WTC11 (cell line): ENCODE results near the gene DNAJB5. TPM values are rescaled to one million over a fixed set of nuclear protein-coding genes. Genes with fewer than 3 reads are reported as not detected.
A peak's percentile ranks its signal among the peaks of the same experiment; 100 is the strongest.

ENCODE experiments used
- ATAC-seq: fragments of 200-7000 bp; cut with Tn5 transposase; 2 replicates; pipeline ENCODE4 v1.10.0; 2021; ENCODE audit warnings: mild to moderate bottlenecking, moderate library complexity
- CTCF ChIA-PET: fragments of 300-600 bp; sonication (Branson Sonifier 250); formaldehyde crosslinking; loops from one replicate; lab custom pipeline; 2021; ENCODE audit warnings: antibody characterized with exemption; lab: Charles Lee
- POLR2A ChIA-PET: fragments of 350-600 bp; sonication (Branson Sonifier 250); formaldehyde crosslinking; loops from one replicate; lab custom pipeline; 2021; ENCODE audit warnings: antibody characterized with exemption; lab: Charles Lee
- DNase-seq: peaks from one replicate; pipeline ENCODE4 v3.0.0; 2021; ENCODE audit warnings: low spot score
- H3K27ac Mint-ChIP-seq: 2 replicates; pipeline ENCODE4 v1.8.0; 2021; ENCODE audit warnings: mixed read lengths
- H3K27me3 Mint-ChIP-seq: 2 replicates; pipeline ENCODE4 v1.8.0; 2021; ENCODE audit warnings: low read depth, mild to moderate bottlenecking, moderate library complexity, mixed read lengths
- H3K36me3 Mint-ChIP-seq: 2 replicates; pipeline ENCODE4 v1.8.0; 2021; ENCODE audit warnings: mixed read lengths
- H3K4me1 Mint-ChIP-seq: 2 replicates; pipeline ENCODE4 v1.8.0; 2022; ENCODE audit warnings: mixed read lengths
- H3K4me3 Mint-ChIP-seq: 2 replicates; pipeline ENCODE4 v1.8.0; 2021; ENCODE audit warnings: mild to moderate bottlenecking, moderate library complexity, mixed read lengths
- H3K9me3 Mint-ChIP-seq: 2 replicates; pipeline ENCODE4 v1.8.0; 2021; ENCODE audit warnings: mixed read lengths
- ATF1 ChIP-seq: sonication (generic); formaldehyde crosslinking; IDR thresholded peaks from 2 replicates; pipeline ENCODE4 v1.8.1; 2023; ENCODE audit warnings: mild to moderate bottlenecking, moderate library complexity, missing genetic modification reagents
- ETV6 ChIP-seq: sonication (generic); formaldehyde crosslinking; IDR thresholded peaks from 2 replicates; pipeline ENCODE4 v1.8.1; 2022; ENCODE audit warnings: mild to moderate bottlenecking, missing genetic modification reagents
- FOXK1 ChIP-seq: sonication (generic); formaldehyde crosslinking; IDR thresholded peaks from 2 replicates; pipeline ENCODE4 v1.8.0; 2022; ENCODE audit warnings: mild to moderate bottlenecking, moderate library complexity, missing genetic modification reagents
- FOXP1 ChIP-seq: sonication (generic); formaldehyde crosslinking; IDR thresholded peaks from 2 replicates; pipeline ENCODE4 v1.8.0; 2022; ENCODE audit warnings: missing genetic modification reagents, mild to moderate bottlenecking, moderate library complexity, borderline replicate concordance
- GRHL2 ChIP-seq: fragments of 250-450 bp; sonication (Bioruptor Pico); IDR thresholded peaks from 2 replicates; pipeline ENCODE4 v1.8.0; 2022; ENCODE audit warnings: mild to moderate bottlenecking, moderate library complexity; ENCODE audit not compliant: insufficient replicate concordance, severe bottlenecking
- IRF2 ChIP-seq: sonication (generic); formaldehyde crosslinking; IDR thresholded peaks from 2 replicates; pipeline ENCODE4 v1.8.0; 2022; ENCODE audit warnings: low read depth, missing genetic modification reagents, borderline replicate concordance
- JUN ChIP-seq: sonication (generic); formaldehyde crosslinking; IDR thresholded peaks from 2 replicates; pipeline ENCODE4 v1.8.0; 2023; ENCODE audit warnings: mild to moderate bottlenecking, missing genetic modification reagents
- NFE2L1 ChIP-seq: sonication (generic); formaldehyde crosslinking; IDR thresholded peaks from 2 replicates; pipeline ENCODE4 v1.8.1; 2023; ENCODE audit warnings: missing genetic modification reagents
- NR1H2 ChIP-seq: sonication (generic); formaldehyde crosslinking; IDR thresholded peaks from 2 replicates; pipeline ENCODE4 v1.9.0; 2021; ENCODE audit warnings: mild to moderate bottlenecking, moderate library complexity, missing genetic modification reagents
- SMAD4 ChIP-seq: sonication (generic); formaldehyde crosslinking; IDR thresholded peaks from 2 replicates; pipeline ENCODE4 v1.8.0; 2022; ENCODE audit warnings: mild to moderate bottlenecking, missing genetic modification reagents
- TCF7 ChIP-seq: sonication (generic); formaldehyde crosslinking; IDR thresholded peaks from 2 replicates; pipeline ENCODE4 v1.8.0; 2022; ENCODE audit warnings: mild to moderate bottlenecking, low read depth, missing genetic modification reagents, moderate library complexity
- TP53 ChIP-seq: sonication (generic); formaldehyde crosslinking; IDR thresholded peaks from 2 replicates; pipeline ENCODE4 v1.8.1; 2023; ENCODE audit warnings: mild to moderate bottlenecking, missing genetic modification reagents
- ZNF121 ChIP-seq: sonication (generic); formaldehyde crosslinking; IDR thresholded peaks from 2 replicates; pipeline ENCODE4 v1.8.0; 2023; ENCODE audit warnings: missing genetic modification reagents
- ZNF219 ChIP-seq: sonication (generic); formaldehyde crosslinking; IDR thresholded peaks from 2 replicates; pipeline ENCODE4 v1.8.0; 2023; ENCODE audit warnings: missing genetic modification reagents, mild to moderate bottlenecking, borderline replicate concordance
- ZNF263 ChIP-seq: sonication (generic); formaldehyde crosslinking; IDR thresholded peaks from 2 replicates; pipeline ENCODE4 v1.8.1; 2022; ENCODE audit warnings: low read depth, mild to moderate bottlenecking, moderate library complexity, missing genetic modification reagents
- ZNF317 ChIP-seq: sonication (generic); formaldehyde crosslinking; IDR thresholded peaks from 2 replicates; pipeline ENCODE4 v1.8.1; 2023; ENCODE audit warnings: low read depth, mild to moderate bottlenecking, moderate library complexity, missing genetic modification reagents, borderline replicate concordance
- total RNA-seq: library from RNA; stranded (reverse); gene quantifications from 3 replicates; pipeline ENCODE4 v1.2.3, GENCODE V29; 2021
- TF ChIP-seq, protein P1 (sequence below): sonication (generic); formaldehyde crosslinking; IDR thresholded peaks from 2 replicates; pipeline ENCODE4 v1.8.1; 2022; ENCODE audit warnings: mild to moderate bottlenecking, missing genetic modification reagents, moderate library complexity, borderline replicate concordance
- TF ChIP-seq, protein P2 (sequence below): sonication (generic); formaldehyde crosslinking; IDR thresholded peaks from 2 replicates; pipeline ENCODE4 v1.8.0; 2022; ENCODE audit warnings: mild to moderate bottlenecking, missing genetic modification reagents
- TF ChIP-seq, protein P3 (sequence below): sonication (generic); formaldehyde crosslinking; IDR thresholded peaks from 2 replicates; pipeline ENCODE4 v1.8.0; 2022; ENCODE audit warnings: mild to moderate bottlenecking, missing genetic modification reagents
- TF ChIP-seq, protein P4 (sequence below): sonication (generic); formaldehyde crosslinking; IDR thresholded peaks from 2 replicates; pipeline ENCODE4 v1.8.1; 2023; ENCODE audit warnings: mild to moderate bottlenecking, missing genetic modification reagents, borderline replicate concordance
- TF ChIP-seq, protein P5 (sequence below): sonication (generic); formaldehyde crosslinking; IDR thresholded peaks from 2 replicates; pipeline ENCODE4 v1.8.1; 2023; ENCODE audit warnings: mild to moderate bottlenecking, missing genetic modification reagents, moderate library complexity
- TF ChIP-seq, protein P6 (sequence below): fragments of 250-450 bp; sonication (Bioruptor Pico); IDR thresholded peaks from 2 replicates; pipeline ENCODE4 v1.9.0; 2021; ENCODE audit warnings: mild to moderate bottlenecking

The DNAJB5 gene
- total RNA-seq, 1 experiment from 2014 or later, result 30.0 TPM

DNA sequence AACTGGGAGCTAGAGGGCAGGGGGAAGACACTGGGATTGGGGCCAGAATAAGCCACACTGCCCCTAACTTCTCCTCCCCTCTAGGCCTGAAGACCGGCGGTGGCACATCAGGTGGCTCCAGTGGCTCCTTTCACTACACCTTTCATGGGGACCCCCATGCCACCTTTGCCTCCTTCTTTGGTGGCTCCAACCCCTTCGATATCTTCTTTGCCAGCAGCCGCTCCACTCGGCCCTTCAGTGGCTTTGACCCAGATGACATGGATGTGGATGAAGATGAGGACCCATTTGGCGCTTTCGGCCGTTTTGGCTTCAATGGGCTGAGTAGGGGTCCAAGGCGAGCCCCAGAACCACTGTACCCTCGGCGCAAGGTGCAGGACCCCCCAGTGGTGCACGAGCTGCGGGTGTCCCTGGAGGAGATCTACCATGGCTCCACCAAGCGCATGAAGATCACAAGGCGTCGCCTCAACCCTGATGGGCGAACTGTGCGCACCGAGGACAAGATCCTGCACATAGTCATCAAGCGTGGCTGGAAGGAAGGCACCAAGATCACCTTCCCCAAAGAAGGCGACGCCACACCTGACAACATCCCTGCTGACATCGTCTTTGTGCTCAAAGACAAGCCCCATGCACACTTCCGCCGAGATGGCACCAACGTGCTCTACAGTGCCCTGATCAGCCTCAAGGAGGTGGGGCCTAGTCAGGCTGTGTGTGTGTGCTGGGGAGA is 6.8 kb downstream of the DNAJB5 start (continued):
- TF ChIP-seq, protein P1, sequence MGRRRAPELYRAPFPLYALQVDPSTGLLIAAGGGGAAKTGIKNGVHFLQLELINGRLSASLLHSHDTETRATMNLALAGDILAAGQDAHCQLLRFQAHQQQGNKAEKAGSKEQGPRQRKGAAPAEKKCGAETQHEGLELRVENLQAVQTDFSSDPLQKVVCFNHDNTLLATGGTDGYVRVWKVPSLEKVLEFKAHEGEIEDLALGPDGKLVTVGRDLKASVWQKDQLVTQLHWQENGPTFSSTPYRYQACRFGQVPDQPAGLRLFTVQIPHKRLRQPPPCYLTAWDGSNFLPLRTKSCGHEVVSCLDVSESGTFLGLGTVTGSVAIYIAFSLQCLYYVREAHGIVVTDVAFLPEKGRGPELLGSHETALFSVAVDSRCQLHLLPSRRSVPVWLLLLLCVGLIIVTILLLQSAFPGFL (CRISPR knock-in tag), result no peak
- TF ChIP-seq, protein P2, sequence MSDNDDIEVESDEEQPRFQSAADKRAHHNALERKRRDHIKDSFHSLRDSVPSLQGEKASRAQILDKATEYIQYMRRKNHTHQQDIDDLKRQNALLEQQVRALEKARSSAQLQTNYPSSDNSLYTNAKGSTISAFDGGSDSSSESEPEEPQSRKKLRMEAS (CRISPR knock-in tag), result no peak
- TF ChIP-seq ZNF263 (CRISPR knock-in tag) (no peak), SMAD4 (no peak), JUN (CRISPR knock-in tag) (no peak), ETV6 (no peak), GRHL2 (no peak), TCF7 (CRISPR knock-in tag) (no peak)
- TF ChIP-seq, protein P3, sequence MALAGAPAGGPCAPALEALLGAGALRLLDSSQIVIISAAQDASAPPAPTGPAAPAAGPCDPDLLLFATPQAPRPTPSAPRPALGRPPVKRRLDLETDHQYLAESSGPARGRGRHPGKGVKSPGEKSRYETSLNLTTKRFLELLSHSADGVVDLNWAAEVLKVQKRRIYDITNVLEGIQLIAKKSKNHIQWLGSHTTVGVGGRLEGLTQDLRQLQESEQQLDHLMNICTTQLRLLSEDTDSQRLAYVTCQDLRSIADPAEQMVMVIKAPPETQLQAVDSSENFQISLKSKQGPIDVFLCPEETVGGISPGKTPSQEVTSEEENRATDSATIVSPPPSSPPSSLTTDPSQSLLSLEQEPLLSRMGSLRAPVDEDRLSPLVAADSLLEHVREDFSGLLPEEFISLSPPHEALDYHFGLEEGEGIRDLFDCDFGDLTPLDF, result no peak

DNA sequence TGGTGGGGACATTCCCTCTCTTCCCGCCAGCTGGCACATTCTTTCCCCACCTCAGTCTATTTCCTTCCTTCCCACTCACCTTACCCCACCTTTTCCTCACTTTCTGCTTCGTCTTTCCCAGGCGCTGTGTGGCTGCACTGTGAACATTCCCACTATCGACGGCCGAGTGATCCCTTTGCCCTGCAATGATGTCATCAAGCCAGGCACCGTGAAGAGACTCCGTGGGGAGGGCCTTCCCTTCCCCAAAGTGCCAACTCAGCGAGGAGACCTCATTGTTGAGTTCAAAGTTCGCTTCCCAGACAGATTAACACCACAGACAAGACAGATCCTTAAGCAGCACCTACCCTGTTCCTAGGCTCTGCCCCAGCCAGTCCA is 7.3 kb downstream of the DNAJB5 start:
- H3K36me3 Mint-ChIP-seq, result peaks cover 34% of the 10 kb centered on the region
- peaks cover 51% of the 10 kb centered on the region for H3K4me1 Mint-ChIP-seq
- 0 out of 2 replicates have a peak overlapping the region, but pooled peaks have one; percentile 5 for H3K27ac Mint-ChIP-seq
- CTCF ChIA-PET, result interaction anchor here (1.0 to 2.2 kb wide), 3 partner anchors 55 to 237 kb away, joined by 4 to 13 read pairs (median 5); no protein-coding TSS in a partner anchor
- no peak for DNase-seq
- no peak overlapping the region for H3K4me3 Mint-ChIP-seq
- H3K27me3 Mint-ChIP-seq, result no peaks in the 10 kb centered on the region; the same call in 1 of the 2 replicates
- ATAC-seq, result no peak
- H3K9me3 Mint-ChIP-seq, result no peaks in the 10 kb centered on the region
- TF ChIP-seq FOXK1 (no peak), NFE2L1 (no peak), IRF2 (CRISPR knock-in tag) (no peak), NR1H2 (CRISPR knock-in tag) (no peak), ATF1 (no peak), FOXP1 (CRISPR knock-in tag) (no peak), ZNF121 (CRISPR knock-in tag) (no peak), ZNF219 (CRISPR knock-in tag) (no peak), ZNF317 (CRISPR knock-in tag) (no peak), TP53 (CRISPR knock-in tag) (no peak)
- TF ChIP-seq, protein P4, sequence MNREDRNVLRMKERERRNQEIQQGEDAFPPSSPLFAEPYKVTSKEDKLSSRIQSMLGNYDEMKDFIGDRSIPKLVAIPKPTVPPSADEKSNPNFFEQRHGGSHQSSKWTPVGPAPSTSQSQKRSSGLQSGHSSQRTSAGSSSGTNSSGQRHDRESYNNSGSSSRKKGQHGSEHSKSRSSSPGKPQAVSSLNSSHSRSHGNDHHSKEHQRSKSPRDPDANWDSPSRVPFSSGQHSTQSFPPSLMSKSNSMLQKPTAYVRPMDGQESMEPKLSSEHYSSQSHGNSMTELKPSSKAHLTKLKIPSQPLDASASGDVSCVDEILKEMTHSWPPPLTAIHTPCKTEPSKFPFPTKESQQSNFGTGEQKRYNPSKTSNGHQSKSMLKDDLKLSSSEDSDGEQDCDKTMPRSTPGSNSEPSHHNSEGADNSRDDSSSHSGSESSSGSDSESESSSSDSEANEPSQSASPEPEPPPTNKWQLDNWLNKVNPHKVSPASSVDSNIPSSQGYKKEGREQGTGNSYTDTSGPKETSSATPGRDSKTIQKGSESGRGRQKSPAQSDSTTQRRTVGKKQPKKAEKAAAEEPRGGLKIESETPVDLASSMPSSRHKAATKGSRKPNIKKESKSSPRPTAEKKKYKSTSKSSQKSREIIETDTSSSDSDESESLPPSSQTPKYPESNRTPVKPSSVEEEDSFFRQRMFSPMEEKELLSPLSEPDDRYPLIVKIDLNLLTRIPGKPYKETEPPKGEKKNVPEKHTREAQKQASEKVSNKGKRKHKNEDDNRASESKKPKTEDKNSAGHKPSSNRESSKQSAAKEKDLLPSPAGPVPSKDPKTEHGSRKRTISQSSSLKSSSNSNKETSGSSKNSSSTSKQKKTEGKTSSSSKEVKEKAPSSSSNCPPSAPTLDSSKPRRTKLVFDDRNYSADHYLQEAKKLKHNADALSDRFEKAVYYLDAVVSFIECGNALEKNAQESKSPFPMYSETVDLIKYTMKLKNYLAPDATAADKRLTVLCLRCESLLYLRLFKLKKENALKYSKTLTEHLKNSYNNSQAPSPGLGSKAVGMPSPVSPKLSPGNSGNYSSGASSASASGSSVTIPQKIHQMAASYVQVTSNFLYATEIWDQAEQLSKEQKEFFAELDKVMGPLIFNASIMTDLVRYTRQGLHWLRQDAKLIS (CRISPR knock-in tag), result no peak
- TF ChIP-seq, protein P5, sequence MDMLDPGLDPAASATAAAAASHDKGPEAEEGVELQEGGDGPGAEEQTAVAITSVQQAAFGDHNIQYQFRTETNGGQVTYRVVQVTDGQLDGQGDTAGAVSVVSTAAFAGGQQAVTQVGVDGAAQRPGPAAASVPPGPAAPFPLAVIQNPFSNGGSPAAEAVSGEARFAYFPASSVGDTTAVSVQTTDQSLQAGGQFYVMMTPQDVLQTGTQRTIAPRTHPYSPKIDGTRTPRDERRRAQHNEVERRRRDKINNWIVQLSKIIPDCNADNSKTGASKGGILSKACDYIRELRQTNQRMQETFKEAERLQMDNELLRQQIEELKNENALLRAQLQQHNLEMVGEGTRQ (CRISPR knock-in tag), result no peak
- TF ChIP-seq, protein P6, sequence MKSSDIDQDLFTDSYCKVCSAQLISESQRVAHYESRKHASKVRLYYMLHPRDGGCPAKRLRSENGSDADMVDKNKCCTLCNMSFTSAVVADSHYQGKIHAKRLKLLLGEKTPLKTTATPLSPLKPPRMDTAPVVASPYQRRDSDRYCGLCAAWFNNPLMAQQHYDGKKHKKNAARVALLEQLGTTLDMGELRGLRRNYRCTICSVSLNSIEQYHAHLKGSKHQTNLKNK (CRISPR knock-in tag), result no peak
- POLR2A ChIA-PET, result no interaction called here
